Measurements from ENCODE around the gene GPR55. TPM values are rescaled to one million over a fixed set of nuclear protein-coding genes. Genes with fewer than 3 reads are reported as not detected.

Gene GPR55
- total and polyA plus RNA-seq, 2 of the 8 experiments (the other 6 are each of a cell fraction or from before 2014, with no cell fraction given): not detected

- Histone ChIP-seq H3K9ac (replicated peaks in 1 of 4; ENCODE audit: extremely low read depth in 1 of 4, low read depth in 3 of 4, low read length in 3 of 4) (peak overlapping the region in 1 of 4 experiments; percentile 61; a peak in 1 of 7 replicates), H3K79me2 (ENCODE audit: control insufficient read depth in 1 of 2, insufficient read depth in 2 of 2, low read length in 2 of 2) (no peaks in the 10 kb centered on the region), H2BK20ac (ENCODE audit: low read length) (no peak overlapping the region), H2AFZ (ENCODE audit: low read length) (no peak overlapping the region), H3K56ac (replicated peaks; ENCODE audit: insufficient read length, low read depth, low read length) (no peak overlapping the region), H3K23ac (ENCODE audit: insufficient read length) (no peak overlapping the region), H4K20me1 (replicated peaks in 1 of 2; ENCODE audit: control insufficient read depth in 1 of 2, insufficient read depth in 2 of 2, low read length in 2 of 2) (no peaks in the 10 kb centered on the region), H3K23me2 (ENCODE audit: low read depth, low read length) (peaks cover 3% of the 10 kb centered on the region; the same call in 1 of the 2 replicates), H3K4ac (replicated peaks; ENCODE audit: insufficient read length, low read depth, low read length) (no peak overlapping the region), H3K36me3 (ENCODE audit: control insufficient read depth in 2 of 4, insufficient read depth in 4 of 4, low read length in 3 of 4) (no peaks in the 10 kb centered on the region), H3K27ac (ENCODE audit: low read depth, low read length) (no peak overlapping the region), H3K79me1 (ENCODE audit: low read depth, low read length) (no peaks in the 10 kb centered on the region), H4K5ac (ENCODE audit: insufficient read length, low read depth, low read length) (no peak overlapping the region), H2AK5ac (ENCODE audit: low read depth, low read length) (no peak overlapping the region), H3K4me3 (ENCODE audit: extremely low read depth in 1 of 4, insufficient read depth in 2 of 4, low read depth in 3 of 4, low read length in 4 of 4) (peak overlapping the region; percentile 37 to 54 (median 42); a peak in 6 of 8 replicates), H3K4me1 (replicated peaks in 1 of 4; ENCODE audit: control insufficient read depth in 3 of 4, insufficient read depth in 4 of 4, low read length in 3 of 4) (peaks cover 0 to 3% (median under 1%) of the 10 kb centered on the region in 4 experiments; a peak in 3 of 7 replicates), H3K9me3 (ENCODE audit: insufficient read depth in 2 of 2, low read depth in 1 of 2, low read length in 1 of 2) (no peaks in the 10 kb centered on the region), H4K91ac (replicated peaks; ENCODE audit: insufficient read length, low read length) (no peak overlapping the region), H3K27me3 (replicated peaks in 1 of 4; ENCODE audit: control insufficient read depth in 3 of 4, extremely low read depth in 1 of 4, insufficient read depth in 3 of 4, low read length in 3 of 4) (peaks cover 0 to 5% (median 2%) of the 10 kb centered on the region in 4 experiments; a peak in 4 of 7 replicates), H3K4me2 (ENCODE audit: insufficient read depth in 1 of 2, low read depth in 2 of 2, low read length in 2 of 2) (peak overlapping the region; percentile 70 to 96), H3K14ac (ENCODE audit: insufficient read length) (no peak overlapping the region), H2BK15ac (ENCODE audit: low read length) (no peak overlapping the region), H4K8ac (ENCODE audit: extremely low read depth, insufficient read depth, low read length) (no peak overlapping the region), H2BK12ac (ENCODE audit: low read depth, low read length) (no peak overlapping the region), H2BK120ac (replicated peaks; ENCODE audit: low read depth, low read length) (no peak overlapping the region), H2BK5ac (ENCODE audit: low read depth, low read length) (no peak overlapping the region), H3K18ac (ENCODE audit: extremely low read depth, low read length) (no peak overlapping the region)
- FAIRE-seq (no peak), DNase-seq (ENCODE audit: low read depth in 1 of 2, low spot score in 2 of 2) (no peak)
- ChIA-PET CTCF (ENCODE audit: partially characterized antibody) (interaction anchor here (1.9 kb wide), 1 partner anchor 45 kb away, joined by 7 read pairs; no protein-coding TSS in a partner anchor), POLR2A (ENCODE audit: partially characterized antibody) (interaction anchor here (1.1 kb wide), 1 partner anchor 10 kb away, joined by 5 read pairs; no protein-coding TSS in a partner anchor)
- TF ChIP-seq SIN3A (conservative IDR thresholded peaks at IDR 0.05 in 1 of 2, IDR thresholded peaks at IDR 0.05 in 1 of 2; ENCODE audit: low read depth in 1 of 2, low read length in 2 of 2) (no peak), ZNF274 (IDR thresholded peaks at IDR 0.05; ENCODE audit: borderline replicate concordance, extremely low read depth, low read length) (no peak), BACH1 (IDR thresholded peaks at IDR 0.05; ENCODE audit: low read length) (no peak), TAF1 (IDR thresholded peaks at IDR 0.05; ENCODE audit: low read depth, low read length) (no peak), CHD1 (IDR thresholded peaks at IDR 0.05; ENCODE audit: low read depth, low read length) (no peak), EZH2 (IDR thresholded peaks at IDR 0.05; ENCODE audit: low read depth, low read length, severe bottlenecking) (no peak), ATF2 (IDR thresholded peaks at IDR 0.05; ENCODE audit: low read length) (no peak), ASH2L (IDR thresholded peaks at IDR 0.05; ENCODE audit: low read length) (no peak), CBX8 (IDR thresholded peaks at IDR 0.05; ENCODE audit: borderline replicate concordance, low read depth, low read length) (no peak), TEAD4 (IDR thresholded peaks at IDR 0.05; ENCODE audit: low read depth, low read length) (no peak), PHF8 (conservative IDR thresholded peaks at IDR 0.05; ENCODE audit: low read depth, low read length) (no peak)
Measured at GRCh38 chr2:230957756-230958391, 32.8 kb upstream of the GPR55 start.

Data from H1 (cell line).